ENCODE measurements around the gene POLD3. TPM values are rescaled to one million over a fixed set of nuclear protein-coding genes. Genes with fewer than 3 reads are reported as not detected.

The POLD3 gene
- total RNA-seq, 1 donor from 2014 or later: 38.3 TPM

DNA sequence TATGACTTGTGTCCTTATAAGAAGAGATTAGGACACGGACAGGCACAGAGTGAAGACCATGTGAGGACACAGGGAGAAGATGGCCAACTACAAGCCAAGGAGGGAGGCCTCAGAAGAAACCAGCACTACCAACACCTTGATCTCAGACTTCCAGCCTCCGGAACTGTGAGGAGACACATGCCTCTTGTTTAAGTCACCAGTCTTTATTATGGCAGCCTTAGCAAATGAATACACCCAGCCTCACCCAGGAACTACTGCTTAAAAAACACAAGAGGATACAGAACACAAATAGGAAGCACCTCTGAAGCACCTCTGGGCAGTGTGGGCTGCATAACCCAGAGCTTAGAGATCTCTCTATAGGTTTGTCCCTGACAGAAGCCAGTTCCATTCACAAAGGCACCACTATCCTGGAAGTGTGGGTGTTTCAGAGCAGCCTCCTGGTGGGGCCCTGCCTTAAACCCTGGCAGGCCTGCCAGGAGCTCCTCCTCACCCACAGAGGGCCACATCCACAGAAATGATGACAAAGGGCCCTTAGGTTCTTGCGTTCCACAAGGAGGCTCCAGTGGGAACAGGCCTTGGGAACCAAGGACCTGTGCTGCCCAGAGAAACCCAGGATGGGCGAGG lies 80.1 kb downstream of the POLD3 start:
- intact Hi-C loops (cut with micrococcal nuclease): no loop called here

DNA sequence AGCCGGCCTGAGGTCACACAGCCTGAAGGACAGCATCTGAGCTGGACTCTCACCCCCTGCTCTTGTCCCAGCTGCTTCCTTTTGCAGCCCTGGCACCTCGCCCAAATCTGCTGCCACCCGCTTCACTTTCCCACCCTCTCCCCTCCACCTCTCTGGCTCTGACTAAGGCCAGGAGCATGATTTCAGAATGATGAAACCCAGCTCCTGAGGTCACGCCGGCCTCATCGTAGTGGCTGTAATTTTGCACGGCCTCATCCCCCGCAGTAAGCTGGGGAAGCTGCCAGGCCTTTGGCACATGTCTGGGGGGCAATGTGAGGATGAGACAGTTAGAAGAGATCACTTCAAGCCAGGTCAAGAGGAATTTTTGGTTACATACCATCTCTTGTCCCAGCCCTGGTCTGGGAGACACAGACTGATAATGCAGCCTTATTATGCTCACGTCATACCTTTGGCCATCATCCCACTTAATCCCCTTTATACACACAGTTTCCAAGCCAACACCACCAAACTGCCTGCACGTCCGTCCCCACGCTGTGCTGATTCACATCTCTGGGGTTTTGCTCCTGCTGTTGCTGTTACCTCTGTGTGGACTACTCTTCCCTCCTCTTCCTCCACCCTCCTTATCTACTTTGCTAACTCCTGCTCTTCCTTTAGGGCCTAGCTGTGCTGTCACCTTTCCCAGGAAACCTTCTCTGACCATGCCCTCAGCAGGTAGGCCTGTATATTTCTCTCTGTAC lies 80.7 kb downstream of the POLD3 start:
- intact Hi-C loops (cut with micrococcal nuclease): no loop called here

- intact Hi-C loops (cut with micrococcal nuclease): no loop called here
These were observed 81.4 kb downstream of the POLD3 start for GRCh38 chr11:74673693-74674360.

GRCh38 chr11:74675761-74676160 lies 83.4 kb downstream of the POLD3 start:
- intact Hi-C loops (cut with micrococcal nuclease): no loop called here

GRCh38 chr11:74676596-74676995 lies 84.2 kb downstream of the POLD3 start:
- intact Hi-C loops (cut with micrococcal nuclease): no loop called here

DNA sequence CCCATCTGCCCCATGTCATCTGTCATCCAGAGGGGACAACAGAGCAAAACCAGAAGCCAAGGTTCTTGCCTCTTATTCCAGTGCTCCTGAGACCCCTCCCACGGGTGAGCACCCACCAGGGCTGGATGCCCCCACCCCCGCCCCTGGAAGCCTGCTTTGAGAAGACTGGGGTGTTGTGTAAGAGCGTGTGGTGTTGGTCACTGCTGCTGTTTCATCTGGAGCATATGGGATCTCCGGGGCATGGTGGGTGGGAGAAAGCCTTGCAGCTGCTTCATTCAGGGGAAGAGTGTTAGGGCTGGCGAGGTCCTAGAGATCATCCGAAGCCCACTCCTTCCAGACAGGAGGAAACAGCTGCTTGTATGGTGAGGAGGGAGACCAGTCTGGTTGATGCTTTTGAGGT lies 84.7 kb downstream of the POLD3 start:
- intact Hi-C loops (cut with micrococcal nuclease): no loop called here

DNA sequence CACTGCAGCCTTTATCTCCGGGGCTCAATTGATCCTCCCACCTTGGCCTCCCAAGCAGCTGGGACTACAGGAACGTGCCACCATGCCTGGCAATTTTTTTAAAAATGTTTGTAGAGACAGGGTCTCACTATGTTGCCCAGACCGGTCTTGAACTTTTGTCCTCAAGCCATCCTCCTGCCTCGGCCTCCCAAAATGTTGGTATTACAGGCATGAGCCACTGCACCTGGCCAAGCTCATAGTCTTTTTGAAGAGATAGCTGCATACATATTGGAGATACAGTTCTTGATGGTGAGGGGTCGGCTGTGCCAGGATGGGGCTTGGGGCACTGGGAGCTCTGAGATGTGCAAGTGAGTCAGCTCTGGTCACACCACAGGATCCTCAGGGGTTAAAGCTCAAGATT lies 85.7 kb downstream of the POLD3 start:
- intact Hi-C loops (cut with micrococcal nuclease): no loop called here

GRCh38 chr11:74678591-74679512 lies 86.5 kb downstream of the POLD3 start:
- intact Hi-C loops (cut with micrococcal nuclease): no loop called here

- intact Hi-C loops (cut with micrococcal nuclease): no loop called here
These were observed 87.1 kb downstream of the POLD3 start for GRCh38 chr11:74679513-74679865.

- intact Hi-C loops (cut with micrococcal nuclease): no loop called here
These were observed 87.8 kb downstream of the POLD3 start for GRCh38 chr11:74680035-74680671.

GRCh38 chr11:74680703-74681531 lies 88.5 kb downstream of the POLD3 start:
- intact Hi-C loops (cut with micrococcal nuclease): no loop called here

DNA sequence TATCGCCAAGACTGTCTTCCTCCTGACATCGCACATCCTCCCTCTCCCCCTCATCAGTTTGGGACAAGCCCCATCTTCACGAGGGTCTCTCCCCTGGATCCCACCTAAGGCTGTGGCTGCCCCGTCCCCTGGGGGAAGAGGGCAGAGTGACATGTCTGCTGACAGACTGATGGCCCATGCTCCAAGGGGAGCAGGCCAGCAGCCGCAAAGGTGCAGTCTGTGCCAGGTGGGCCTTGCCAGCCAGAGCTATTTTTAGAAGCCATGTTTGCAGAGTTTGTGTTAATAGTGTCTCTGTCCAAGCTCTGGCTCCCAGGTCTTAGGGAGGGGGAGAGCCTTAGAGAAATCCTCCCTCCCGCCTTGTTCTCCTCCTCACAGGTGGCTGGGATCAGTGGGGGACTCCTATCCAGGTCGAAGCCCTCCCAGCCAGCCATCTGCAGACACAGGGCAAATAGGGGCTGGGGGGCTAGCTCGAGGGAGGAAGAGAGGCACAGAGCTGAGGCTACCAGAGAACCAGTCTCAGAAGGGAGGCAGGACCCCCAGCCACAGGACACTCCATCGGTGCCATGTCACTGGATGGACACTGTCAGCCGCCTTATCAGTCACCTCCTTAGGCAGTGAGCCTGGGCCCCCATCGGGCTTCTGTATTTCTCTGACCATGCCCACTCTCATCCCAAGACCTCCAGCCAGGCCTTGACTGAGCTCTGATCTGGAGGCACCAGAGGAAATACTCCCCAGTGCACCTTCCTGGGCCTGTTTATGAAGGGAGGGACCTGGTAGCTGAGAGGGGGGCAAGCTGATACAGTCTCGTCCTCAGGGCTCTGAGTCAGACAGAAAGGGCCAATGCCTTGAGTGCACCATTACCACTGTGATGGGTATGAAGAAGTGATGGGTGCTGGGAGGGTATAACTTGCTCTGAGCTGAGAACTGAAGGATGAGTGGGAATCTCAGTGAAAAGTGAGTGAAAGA lies 89.6 kb downstream of the POLD3 start:
- intact Hi-C loops (cut with micrococcal nuclease): no loop called here

DNA sequence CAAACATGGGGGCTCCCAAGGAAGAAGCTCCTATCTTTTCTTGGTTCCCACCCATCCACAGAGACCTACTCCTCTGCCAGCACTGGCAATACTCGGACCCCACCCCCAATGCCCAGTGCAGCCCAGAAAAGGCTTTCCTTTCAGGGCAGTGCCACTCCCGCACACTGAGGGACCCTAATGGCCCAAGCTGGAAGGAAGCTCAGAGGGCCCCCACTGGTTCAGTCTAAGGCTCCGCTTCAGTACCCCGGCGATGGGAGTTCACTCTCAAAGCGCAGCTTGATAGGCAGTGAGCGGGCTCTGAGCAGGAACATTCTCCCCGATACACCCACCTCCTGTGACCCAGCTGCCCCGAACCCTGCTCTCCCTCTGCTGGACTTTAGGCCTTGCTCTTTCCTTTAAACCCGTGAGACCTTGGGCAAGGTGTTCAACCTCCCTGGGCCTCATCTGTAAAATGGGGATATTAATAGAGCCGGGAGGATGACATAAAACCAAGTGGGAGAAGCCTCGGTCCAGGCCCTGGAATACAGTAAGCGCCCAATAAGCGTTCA lies 90.4 kb downstream of the POLD3 start:
- intact Hi-C loops (cut with micrococcal nuclease): no loop called here

DNA sequence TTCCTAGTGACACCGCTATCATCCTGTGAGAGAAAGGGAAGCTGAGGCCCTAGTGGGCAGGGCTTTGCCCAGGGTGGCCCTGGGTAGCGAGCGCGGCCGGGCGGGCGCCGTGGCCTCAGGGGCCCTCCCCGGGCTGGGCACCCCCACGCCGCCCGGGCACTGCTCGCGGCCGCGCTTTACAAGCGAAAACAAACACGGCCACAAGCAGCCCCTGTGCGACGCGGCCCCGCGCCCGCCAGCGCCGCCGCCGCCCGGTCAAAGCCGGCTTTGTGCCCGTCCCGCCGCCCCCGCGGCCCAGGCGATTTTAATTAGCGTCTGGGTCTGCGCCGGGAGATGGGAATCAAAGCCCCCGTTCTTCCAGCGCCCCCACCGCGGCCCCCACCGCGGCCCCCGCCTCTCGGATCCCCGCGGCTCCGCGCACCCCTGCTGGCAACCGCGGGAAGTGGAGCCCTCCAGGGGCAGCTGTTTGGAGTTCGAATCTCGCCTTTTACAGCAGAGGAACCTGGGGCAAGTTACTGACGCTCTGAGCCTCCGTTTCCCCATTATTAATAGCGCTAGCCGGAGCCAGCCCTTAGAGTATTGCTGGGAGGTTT lies 91.0 kb downstream of the POLD3 start:
- intact Hi-C loops (cut with micrococcal nuclease): no loop called here

DNA sequence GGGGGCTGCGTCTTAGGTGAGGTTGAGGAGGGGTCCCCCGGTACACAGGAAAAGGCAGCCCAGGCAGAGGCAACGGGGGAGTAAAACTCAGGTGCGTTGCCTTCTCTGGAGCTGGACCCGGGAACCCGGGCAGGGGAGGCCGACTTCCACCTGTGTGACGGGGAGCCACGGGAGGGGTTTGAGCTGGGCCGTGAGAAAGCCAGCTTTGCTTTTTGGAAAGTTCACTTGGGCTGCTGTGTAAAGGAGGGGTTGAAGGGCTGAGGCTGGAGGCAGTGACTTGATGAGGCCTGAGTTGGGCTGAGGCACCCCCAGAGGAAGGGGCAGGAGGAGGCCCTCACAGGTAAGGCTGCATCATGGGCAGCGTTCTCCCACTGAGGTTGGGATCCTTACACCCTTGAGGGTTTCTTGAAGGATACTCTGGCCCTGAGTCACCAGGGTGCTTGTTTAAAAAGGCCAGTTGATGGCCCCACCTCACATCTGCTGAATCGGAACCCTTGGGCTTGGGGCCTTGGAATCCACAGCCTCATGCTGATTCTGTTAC lies 91.6 kb downstream of the POLD3 start:
- intact Hi-C loops (cut with micrococcal nuclease): no loop called here

DNA sequence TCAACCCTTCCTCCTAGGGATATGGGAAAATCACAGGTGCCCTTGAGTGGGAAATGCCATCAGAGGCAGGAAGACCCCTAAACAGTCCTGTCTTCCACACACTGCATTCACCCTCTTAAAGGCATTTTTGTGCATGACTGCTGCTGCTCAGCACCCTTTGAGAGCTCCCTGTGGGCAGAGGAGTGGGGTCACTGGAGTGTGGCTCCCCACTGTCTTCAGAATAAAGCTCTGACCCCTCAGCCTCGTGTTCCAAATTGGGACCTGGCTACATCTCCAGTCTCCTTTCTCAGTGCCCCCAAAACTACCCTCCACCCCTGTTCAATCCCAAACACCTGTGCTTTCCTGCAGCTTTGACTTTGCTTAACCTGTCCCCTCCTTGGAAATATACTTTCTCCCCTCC lies 92.3 kb downstream of the POLD3 start:
- intact Hi-C loops (cut with micrococcal nuclease): no loop called here

DNA sequence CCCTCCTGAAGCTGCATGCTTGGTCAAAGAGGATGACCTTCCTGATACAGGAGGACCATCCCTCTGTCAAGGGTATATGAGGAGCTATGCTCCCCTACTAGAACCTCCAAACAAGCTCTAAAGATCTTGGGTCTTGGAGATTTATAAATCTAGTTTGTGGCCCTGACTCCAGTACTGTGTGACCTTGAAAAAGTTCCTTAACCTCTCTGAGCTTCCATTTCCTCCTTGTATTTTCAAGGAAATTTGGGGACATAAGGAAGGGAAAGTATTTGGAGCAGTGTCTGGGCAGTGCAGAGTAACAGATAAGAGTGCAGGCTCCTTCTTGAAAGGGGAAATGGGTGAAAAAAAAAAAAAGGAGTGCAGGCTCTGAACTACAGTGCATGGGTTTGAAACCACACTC lies 93.0 kb downstream of the POLD3 start:
- intact Hi-C loops (cut with micrococcal nuclease): no loop called here

GRCh38 chr11:74685905-74686304 lies 93.5 kb downstream of the POLD3 start:
- intact Hi-C loops (cut with micrococcal nuclease): no loop called here
